HepG2 (cell line): ENCODE data around the gene ZBTB48. TPM values are rescaled to one million over a fixed set of nuclear protein-coding genes. Genes with fewer than 3 reads are reported as not detected.

Experiments
- CENPX ChIP-seq: sonication (generic); formaldehyde crosslinking; IDR thresholded peaks from 2 replicates; pipeline ENCODE4 v1.9.0; 2021; ENCODE audit warnings: mild to moderate bottlenecking, missing genetic modification reagents, moderate library complexity
- NFKBIZ ChIP-seq: IDR thresholded peaks from 2 replicates; pipeline ENCODE4 v1.6.1; 2018; ENCODE audit warnings: missing genetic modification reagents, missing compliant biosample characterization
- NPAS2 ChIP-seq: sonication (generic); formaldehyde crosslinking; IDR thresholded peaks from 2 replicates; pipeline ENCODE4 v1.8.0; 2022; ENCODE audit warnings: mild to moderate bottlenecking, missing genetic modification reagents, borderline replicate concordance
- PAX8 ChIP-seq: sonication (generic); formaldehyde crosslinking; IDR thresholded peaks from 2 replicates; pipeline ENCODE4 v1.8.0; 2022; ENCODE audit warnings: mild to moderate bottlenecking, missing genetic modification reagents, borderline replicate concordance
- PRDM4 ChIP-seq: sonication (generic); formaldehyde crosslinking; IDR thresholded peaks from 2 replicates; pipeline ENCODE4 v1.9.0; 2021; ENCODE audit warnings: missing genetic modification reagents, borderline replicate concordance
- RAD21 ChIP-seq: fragments of 450-650 bp; formaldehyde crosslinking; IDR thresholded peaks from 2 replicates; pipeline ENCODE4 v1.5.0; 2020; ENCODE audit warnings: mild to moderate bottlenecking
- RAD51 ChIP-seq: fragments of 450-650 bp; IDR thresholded peaks from 2 replicates; pipeline ENCODE4 v1.6.1; 2016; ENCODE audit warnings: borderline replicate concordance
- SETDB1 ChIP-seq: sonication (generic); formaldehyde crosslinking; IDR thresholded peaks from 2 replicates; pipeline ENCODE4 v1.5.1; 2020; ENCODE audit warnings: missing genetic modification reagents, mild to moderate bottlenecking, borderline replicate concordance
- SIN3A ChIP-seq: IDR thresholded peaks from 2 replicates; pipeline ENCODE4 v1.6.1; 2011; ENCODE audit warnings: low read depth, mild to moderate bottlenecking, control low read depth, low read length, borderline replicate concordance
- TCF7L2 ChIP-seq: IDR thresholded peaks from 2 replicates; pipeline ENCODE4 v1.6.1; 2011; ENCODE audit warnings: mild to moderate bottlenecking, low read depth, low read length, moderate library complexity
- THAP11 ChIP-seq: IDR thresholded peaks from 2 replicates; pipeline ENCODE4 v1.6.1; 2016; ENCODE audit warnings: missing biosample characterization, missing genetic modification reagents
- ZBTB39 ChIP-seq: sonication (generic); formaldehyde crosslinking; IDR thresholded peaks from 2 replicates; pipeline ENCODE4 v1.5.0; 2020; ENCODE audit warnings: missing genetic modification reagents
- ZNF263 ChIP-seq: sonication (generic); formaldehyde crosslinking; IDR thresholded peaks from 2 replicates; pipeline ENCODE4 v1.4.0; 2020; ENCODE audit warnings: missing genetic modification reagents
- ZNF274 ChIP-seq: sonication (generic); formaldehyde crosslinking; IDR thresholded peaks from 2 replicates; pipeline ENCODE4 v1.5.1; 2020; ENCODE audit warnings: mild to moderate bottlenecking, missing genetic modification reagents
- ZNF354B ChIP-seq: sonication (generic); formaldehyde crosslinking; IDR thresholded peaks from 2 replicates; pipeline ENCODE4 v1.8.0; 2022; ENCODE audit warnings: mild to moderate bottlenecking, missing genetic modification reagents
- ZNF556 ChIP-seq: sonication (generic); formaldehyde crosslinking; IDR thresholded peaks from 2 replicates; pipeline ENCODE4 v1.4.0; 2020; ENCODE audit warnings: mild to moderate bottlenecking, missing genetic modification reagents, borderline replicate concordance
- ZNF672 ChIP-seq: sonication (generic); formaldehyde crosslinking; IDR thresholded peaks from 2 replicates; pipeline ENCODE4 v1.8.1; 2022; ENCODE audit warnings: missing genetic modification reagents
- ZNF703 ChIP-seq: sonication (generic); formaldehyde crosslinking; IDR thresholded peaks from 2 replicates; pipeline ENCODE4 v1.5.1; 2020; ENCODE audit warnings: missing genetic modification reagents, mild to moderate bottlenecking, moderate library complexity, borderline replicate concordance
- ZNF761 ChIP-seq: sonication (generic); formaldehyde crosslinking; conservative IDR thresholded peaks from 2 replicates; pipeline ENCODE4 v1.4.0; 2020; ENCODE audit warnings: mild to moderate bottlenecking, missing genetic modification reagents
- ZSCAN29 ChIP-seq: sonication (generic); formaldehyde crosslinking; conservative IDR thresholded peaks from 2 replicates; pipeline ENCODE4 v1.4.0; 2020; ENCODE audit warnings: mild to moderate bottlenecking, missing genetic modification reagents
- polyA plus RNA-seq, 8 experiments: library from polyadenylated mRNA; depleted of rRNA in 3 of 8; stranded (reverse) in 7 of 8; unstranded in 1 of 8; fragments of >200 nt; fragmentation: Illumina TruSeq in 4 of 8; extraction: Trizol in 4 of 8; gene quantifications; 2 replicates each; pipeline versions ENCODE4 v1.2.1 to v1.2.3, GENCODE V29; 2011 to 2016; ENCODE audit warnings: low read depth in 4 of 8, missing spikeins in 1 of 8, mixed read lengths in 1 of 8; ENCODE audit not compliant: insufficient read depth in 1 of 8
- total RNA-seq, 5 experiments: library from RNA; depleted of rRNA; stranded (reverse); fragments of >200 nt; fragmentation: Illumina TruSeq; extraction: Trizol; gene quantifications; 2 replicates each; pipeline ENCODE4 v1.2.3, GENCODE V29; 2016; ENCODE audit warnings: low read depth in 1 of 5
- TF ChIP-seq, protein P1 (sequence below): IDR thresholded peaks from 2 replicates; pipeline ENCODE4 v1.6.1; 2012; ENCODE audit warnings: low read length, improper control_type of control experiment

Gene ZBTB48
- total and polyA plus RNA-seq, 2 of the 13 experiments (the other 11 are each of a cell fraction or from before 2014, with no cell fraction given), result 13.0 to 17.1 TPM

DNA sequence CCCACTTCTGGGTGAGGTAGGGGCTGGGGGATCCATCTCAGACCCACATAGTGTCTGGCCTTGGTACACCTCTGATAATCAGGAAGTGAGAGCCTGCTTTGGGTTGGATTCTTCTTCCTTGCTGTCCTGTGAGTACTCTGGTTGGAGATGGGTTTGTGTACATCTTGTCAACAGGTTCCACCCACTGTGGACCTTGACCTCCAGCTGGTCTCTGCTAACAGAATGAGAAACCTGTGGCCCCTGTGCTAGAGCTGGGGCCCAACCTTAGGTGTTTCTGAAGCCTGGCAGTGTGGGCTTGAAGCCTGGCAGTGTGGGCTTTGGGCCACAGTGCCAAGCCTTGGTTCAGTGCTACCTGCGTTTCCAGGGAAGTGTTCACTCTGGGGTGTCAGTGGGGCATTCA, 2.6 kb downstream of the ZBTB48 start (continued):
- TF ChIP-seq ZBTB39 (peak; percentile 72; the same call in 1 of the 2 replicates), SETDB1 (CRISPR knock-in tag) (no peak), ZNF354B (CRISPR knock-in tag) (no peak), ZNF263 (CRISPR knock-in tag) (no peak), SIN3A (peak; percentile 99), RAD51 (no peak), ZSCAN29 (CRISPR knock-in tag) (no peak), ZNF761 (no peak), ZNF672 (CRISPR knock-in tag) (no peak), NPAS2 (CRISPR knock-in tag) (no peak), ZNF703 (CRISPR knock-in tag) (no peak), TCF7L2 (no peak), THAP11 (CRISPR knock-in tag) (peak; percentile 82), PAX8 (CRISPR knock-in tag) (no peak), ZNF274 (CRISPR knock-in tag) (no peak), CENPX (CRISPR knock-in tag) (no peak), NFKBIZ (CRISPR knock-in tag) (0 out of 2 replicates have a peak, but pooled peaks have one; percentile 33), ZNF556 (CRISPR knock-in tag) (no peak), PRDM4 (CRISPR knock-in tag) (no peak), RAD21 (CRISPR knock-in tag) (no peak; the same call in 1 of the 2 replicates)
- TF ChIP-seq, protein P1, sequence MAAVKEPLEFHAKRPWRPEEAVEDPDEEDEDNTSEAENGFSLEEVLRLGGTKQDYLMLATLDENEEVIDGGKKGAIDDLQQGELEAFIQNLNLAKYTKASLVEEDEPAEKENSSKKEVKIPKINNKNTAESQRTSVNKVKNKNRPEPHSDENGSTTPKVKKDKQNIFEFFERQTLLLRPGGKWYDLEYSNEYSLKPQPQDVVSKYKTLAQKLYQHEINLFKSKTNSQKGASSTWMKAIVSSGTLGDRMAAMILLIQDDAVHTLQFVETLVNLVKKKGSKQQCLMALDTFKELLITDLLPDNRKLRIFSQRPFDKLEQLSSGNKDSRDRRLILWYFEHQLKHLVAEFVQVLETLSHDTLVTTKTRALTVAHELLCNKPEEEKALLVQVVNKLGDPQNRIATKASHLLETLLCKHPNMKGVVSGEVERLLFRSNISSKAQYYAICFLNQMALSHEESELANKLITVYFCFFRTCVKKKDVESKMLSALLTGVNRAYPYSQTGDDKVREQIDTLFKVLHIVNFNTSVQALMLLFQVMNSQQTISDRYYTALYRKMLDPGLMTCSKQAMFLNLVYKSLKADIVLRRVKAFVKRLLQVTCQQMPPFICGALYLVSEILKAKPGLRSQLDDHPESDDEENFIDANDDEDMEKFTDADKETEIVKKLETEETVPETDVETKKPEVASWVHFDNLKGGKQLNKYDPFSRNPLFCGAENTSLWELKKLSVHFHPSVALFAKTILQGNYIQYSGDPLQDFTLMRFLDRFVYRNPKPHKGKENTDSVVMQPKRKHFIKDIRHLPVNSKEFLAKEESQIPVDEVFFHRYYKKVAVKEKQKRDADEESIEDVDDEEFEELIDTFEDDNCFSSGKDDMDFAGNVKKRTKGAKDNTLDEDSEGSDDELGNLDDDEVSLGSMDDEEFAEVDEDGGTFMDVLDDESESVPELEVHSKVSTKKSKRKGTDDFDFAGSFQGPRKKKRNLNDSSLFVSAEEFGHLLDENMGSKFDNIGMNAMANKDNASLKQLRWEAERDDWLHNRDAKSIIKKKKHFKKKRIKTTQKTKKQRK, result no peak
